ENCODE results near the gene PCNP. TPM values are rescaled to one million over a fixed set of nuclear protein-coding genes. Genes with fewer than 3 reads are reported as not detected.
"Not testable (repeated sequence)": the region's sequence is repeated elsewhere in the genome, so short reads cannot be mapped to it uniquely, and the experiment has no call there.

The PCNP gene
- total and polyA plus RNA-seq, 7 donors: 72.4 to 178 (median 146) TPM

- no peaks in the 10 kb centered on the region for H3K27me3 ChIP-seq
- no peak overlapping the region for H3K27ac ChIP-seq
- intact Hi-C loops (cut with DNase I): no loop called here
- TF ChIP-seq POLR2AphosphoS5 (IDR thresholded peaks at IDR 0.05): no peak
- no peak for TF ChIP-seq POLR2A (IDR thresholded peaks at IDR 0.05)
- no peak overlapping the region for H3K4me3 ChIP-seq
- peaks cover 0 to 81% (median 62%) of the 10 kb centered on the region in 4 donors for H3K4me1 ChIP-seq
- H3K36me3 ChIP-seq: peaks cover 0 to 18% (median 3%) of the 10 kb centered on the region in 4 donors
- no peak for DNase-seq
- WGBS, 2 donors: 93 to 95% methylated on average over 6 of the region's 6 CpGs
- H3K9me3 ChIP-seq: no peaks in the 10 kb centered on the region
Measured at GRCh38 chr3:101577286-101577685, 3.3 kb downstream of the PCNP start.

- no peak for DNase-seq
- peaks cover 0 to 80% (median 18%) of the 10 kb centered on the region in 4 donors for H3K36me3 ChIP-seq
- no peak overlapping the region for H3K4me3 ChIP-seq
- 57 to 60% methylated on average over 1 of the region's 1 CpG for WGBS, 2 donors
- TF ChIP-seq CTCF (IDR thresholded peaks at IDR 0.05): no peak
- TF ChIP-seq POLR2A (IDR thresholded peaks at IDR 0.05): no peak
- TF ChIP-seq POLR2AphosphoS5 (IDR thresholded peaks at IDR 0.05): no peak
- no peak for TF ChIP-seq EP300 (IDR thresholded peaks at IDR 0.05)
- H3K27me3 ChIP-seq: no peaks in the 10 kb centered on the region
- peaks cover 0 to 8% (median 2%) of the 10 kb centered on the region in 4 donors for H3K4me1 ChIP-seq
- H3K9me3 ChIP-seq: no peaks in the 10 kb centered on the region
- no peak overlapping the region for H3K27ac ChIP-seq
- intact Hi-C loops (cut with DNase I): no loop called here
Measured at GRCh38 chr3:101588616-101589015, 14.6 kb downstream of the PCNP start.

- WGBS, 2 donors: 82 to 90% methylated on average over 3 of the region's 3 CpGs
- H3K36me3 ChIP-seq: peaks cover 0 to 86% (median 17%) of the 10 kb centered on the region in 4 donors
- TF ChIP-seq POLR2AphosphoS5 (IDR thresholded peaks at IDR 0.05) (no peak), POLR2A (IDR thresholded peaks at IDR 0.05) (no peak), CTCF (IDR thresholded peaks at IDR 0.05) (no peak), EP300 (IDR thresholded peaks at IDR 0.05) (no peak)
Measured at GRCh38 chr3:101591071-101591470, 17.1 kb downstream of the PCNP start.

GRCh38 chr3:101602731-101603130 is 28.8 kb downstream of the PCNP start:
- 91 to 95% methylated on average over 3 of the region's 3 CpGs for WGBS, 2 donors
- intact Hi-C loops (cut with DNase I): no loop called here
- H3K4me1 ChIP-seq: no peaks in the 10 kb centered on the region

More at GRCh38 chr3:101591071-101591470, 17.1 kb downstream of the PCNP start:
- Histone ChIP-seq H3K4me3 (no peak overlapping the region), H3K4me1 (no peaks in the 10 kb centered on the region), H3K9me3 (no peaks in the 10 kb centered on the region), H3K27ac (no peak overlapping the region), H3K27me3 (no peaks in the 10 kb centered on the region)
- no peak for DNase-seq
- intact Hi-C loops (cut with DNase I): no loop called here

GRCh38 chr3:101603184-101603583 is 29.2 kb downstream of the PCNP start:
- 95 to 98% methylated on average over 1 of the region's 1 CpG for WGBS, 2 donors
- intact Hi-C loops (cut with DNase I): no loop called here
- TF ChIP-seq CTCF (IDR thresholded peaks at IDR 0.05) (no peak), EP300 (IDR thresholded peaks at IDR 0.05) (no peak), POLR2AphosphoS5 (IDR thresholded peaks at IDR 0.05) (no peak)

More at GRCh38 chr3:101602731-101603130, 28.8 kb downstream of the PCNP start:
- Histone ChIP-seq H3K36me3 (no peaks in the 10 kb centered on the region), H3K4me3 (no peak overlapping the region), H3K27me3 (no peaks in the 10 kb centered on the region), H3K27ac (no peak overlapping the region), H3K9me3 (no peaks in the 10 kb centered on the region)
- no peak for DNase-seq
- TF ChIP-seq CTCF (IDR thresholded peaks at IDR 0.05): no peak
- TF ChIP-seq POLR2AphosphoS5 (IDR thresholded peaks at IDR 0.05): no peak
- no peak for TF ChIP-seq POLR2A (IDR thresholded peaks at IDR 0.05)
- TF ChIP-seq EP300 (IDR thresholded peaks at IDR 0.05): no peak

GRCh38 chr3:101605398-101605797 is 31.4 kb downstream of the PCNP start:
- H3K27ac ChIP-seq; H3K4me3 ChIP-seq; H3K27me3 ChIP-seq; H3K9me3 ChIP-seq; intact Hi-C loops (cut with DNase I); H3K4me1 ChIP-seq; DNase-seq; H3K36me3 ChIP-seq: not testable (repeated sequence)
- WGBS, 2 donors: 78 to 80% methylated on average over 10 of the region's 10 CpGs

More at GRCh38 chr3:101603184-101603583, 29.2 kb downstream of the PCNP start:
- no peak for DNase-seq
- no peak overlapping the region for H3K27ac ChIP-seq
- no peaks in the 10 kb centered on the region for H3K27me3 ChIP-seq
- H3K4me1 ChIP-seq: no peaks in the 10 kb centered on the region
- no peaks in the 10 kb centered on the region for H3K36me3 ChIP-seq
- no peaks in the 10 kb centered on the region for H3K9me3 ChIP-seq
- H3K4me3 ChIP-seq: no peak overlapping the region

Data from sigmoid colon (tissue), 7 donors.